8988T (cell line): Measurements from ENCODE around the gene TXNDC17.
"Not testable (repeated sequence)": the region's sequence is repeated elsewhere in the genome, so short reads cannot be mapped to it uniquely, and the experiment has no call there.

Experiments
- DNase-seq: peaks from one replicate; pipeline ENCODE4 v3.0.0; 2011

Gene TXNDC17

DNA sequence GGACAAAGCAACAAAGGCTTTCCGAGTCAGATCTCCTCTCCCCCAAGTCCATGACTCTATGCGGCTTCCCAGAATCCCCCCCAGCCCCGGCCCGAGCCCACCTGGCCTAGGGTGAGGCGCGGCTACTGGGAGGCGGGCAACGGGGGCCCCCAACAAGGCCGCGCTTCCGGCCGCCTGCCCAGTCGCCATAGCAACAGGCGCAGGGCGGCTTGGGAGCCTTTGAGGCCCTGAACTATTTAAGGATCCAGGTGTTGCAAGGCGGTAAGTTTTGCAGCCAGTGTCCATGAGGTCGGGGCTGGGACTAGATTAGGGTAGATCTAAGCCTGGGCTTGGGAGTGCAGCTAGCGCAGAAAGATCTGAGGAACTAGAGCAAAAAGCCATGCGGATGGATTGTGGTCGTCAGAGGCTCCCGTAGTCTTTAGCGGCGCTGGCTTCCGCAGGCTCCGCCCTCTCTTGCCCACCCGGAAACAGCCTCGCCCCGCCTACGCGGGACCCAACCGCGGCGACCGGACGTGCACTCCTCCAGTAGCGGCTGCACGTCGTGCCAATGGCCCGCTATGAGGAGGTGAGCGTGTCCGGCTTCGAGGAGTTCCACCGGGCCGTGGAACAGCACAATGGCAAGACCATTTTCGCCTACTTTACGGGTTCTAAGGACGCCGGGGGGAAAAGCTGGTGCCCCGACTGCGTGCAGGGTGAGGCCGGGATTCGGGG, at the start of gene TXNDC17, which contains the start of gene KIAA0753:
TSS of gene TXNDC17 (plus strand) at position 525 of the 711 bp plus-strand sequence. CDS start at position 548, 23 bp downstream.
TSS of gene KIAA0753 (minus strand) at position 176 of the 711 bp plus-strand sequence. CDS start 5,608 bp downstream, outside the sequence.
- DNase-seq, result no peak

DNA sequence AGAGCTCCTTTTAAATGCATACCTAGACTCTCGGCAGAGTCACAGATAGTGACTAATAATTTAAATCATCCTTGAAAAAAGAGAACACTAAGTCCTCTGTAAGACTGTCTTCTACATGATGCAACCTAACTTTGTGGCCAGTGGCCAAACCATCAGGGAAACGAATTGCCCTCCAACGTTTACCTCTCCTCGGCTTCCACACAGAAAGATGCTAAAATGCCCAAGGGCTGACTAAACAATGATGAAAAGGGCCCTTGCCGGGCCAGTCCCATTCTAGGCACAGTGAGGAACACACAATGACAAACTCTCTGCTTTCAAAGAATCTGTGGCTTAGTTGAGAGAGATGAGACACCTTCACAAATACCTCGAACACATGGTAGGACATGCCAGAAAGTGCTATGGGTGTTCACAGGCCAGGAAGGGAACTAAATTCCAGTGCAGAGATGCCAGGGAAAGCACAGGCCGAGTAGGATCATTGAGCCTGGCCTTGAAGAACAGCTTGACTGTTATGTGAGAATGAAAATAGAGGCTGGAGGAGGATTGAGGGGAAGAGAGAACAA, 49.2 kb upstream of the TXNDC17 start:
- no peak for DNase-seq

DNA sequence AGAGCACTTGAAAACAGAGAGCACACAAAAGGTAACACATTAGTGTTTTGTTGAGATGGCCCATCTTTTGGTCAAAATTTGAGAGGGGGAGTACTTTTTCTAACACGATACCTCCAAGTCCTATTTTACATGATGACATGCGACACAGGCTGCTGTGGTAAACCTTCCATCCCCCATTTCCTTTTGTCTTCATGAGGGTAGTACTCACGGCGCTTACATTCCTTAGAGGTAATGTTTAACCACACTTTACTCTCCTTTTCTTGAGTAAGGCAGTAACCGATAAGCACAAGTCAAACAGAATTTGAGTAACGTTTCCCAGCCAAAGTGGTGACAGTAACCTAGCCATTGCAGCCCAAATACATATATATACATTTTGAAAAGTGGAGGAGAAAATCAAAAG, 48.7 kb upstream of the TXNDC17 start:
- no peak for DNase-seq

DNA sequence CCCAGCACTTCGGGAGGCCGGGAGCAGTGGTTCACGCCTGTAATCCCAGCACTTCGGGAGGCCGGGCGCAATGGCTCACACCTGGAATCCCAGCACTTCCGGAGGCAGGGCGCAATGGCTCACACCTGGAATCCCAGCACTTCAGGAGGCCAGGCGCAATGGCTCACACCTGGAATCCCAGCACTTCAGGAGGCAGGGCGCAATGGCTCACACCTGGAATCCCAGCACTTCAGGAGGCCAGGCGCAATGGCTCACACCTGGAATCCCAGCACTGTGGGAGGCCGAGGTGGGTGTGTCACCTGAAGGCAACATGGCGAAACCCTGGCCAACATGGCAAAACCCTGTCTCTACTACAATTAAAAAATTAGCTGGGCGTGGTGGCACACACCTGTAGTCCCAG, 47.5 kb upstream of the TXNDC17 start:
- DNase-seq, result not testable (repeated sequence)

DNA sequence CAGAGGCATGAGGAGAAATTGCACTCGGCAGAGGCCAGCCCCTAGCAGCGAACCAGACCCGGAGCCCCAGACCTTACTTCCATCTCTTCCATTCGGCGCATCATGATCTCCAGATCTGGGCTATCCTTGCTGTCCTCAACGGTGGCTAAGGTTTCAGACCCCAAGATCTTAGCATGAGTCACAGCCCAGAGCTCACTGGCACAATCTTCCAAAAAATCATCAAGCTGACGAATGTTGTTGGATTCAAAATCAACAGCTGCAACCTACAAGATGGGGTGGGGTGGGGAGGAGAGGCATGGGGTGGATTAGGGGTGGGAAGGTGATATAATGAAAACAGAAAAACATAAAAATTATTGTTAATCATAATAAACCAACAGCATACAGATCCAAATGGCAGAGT, 44.8 kb upstream of the TXNDC17 start:
- DNase-seq, result no peak

DNA sequence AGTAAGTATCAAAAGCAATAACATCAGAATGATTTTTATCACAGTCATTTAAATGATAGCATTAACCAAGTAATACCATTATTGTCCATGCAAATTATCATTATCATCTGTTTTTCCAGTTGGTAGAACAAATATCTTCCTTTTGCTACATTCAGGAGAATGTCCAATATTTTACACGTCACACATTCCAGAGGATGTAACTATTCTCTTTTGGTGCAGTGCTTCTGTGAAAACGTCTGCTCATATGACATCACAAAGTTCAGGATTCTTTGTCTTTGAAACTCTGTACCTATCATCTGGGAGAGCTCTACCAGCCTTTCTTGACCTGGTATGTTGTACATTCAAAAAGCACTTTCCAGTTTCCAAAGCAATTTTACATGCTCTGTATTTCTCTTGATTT, 44.3 kb upstream of the TXNDC17 start:
- no peak for DNase-seq

DNA sequence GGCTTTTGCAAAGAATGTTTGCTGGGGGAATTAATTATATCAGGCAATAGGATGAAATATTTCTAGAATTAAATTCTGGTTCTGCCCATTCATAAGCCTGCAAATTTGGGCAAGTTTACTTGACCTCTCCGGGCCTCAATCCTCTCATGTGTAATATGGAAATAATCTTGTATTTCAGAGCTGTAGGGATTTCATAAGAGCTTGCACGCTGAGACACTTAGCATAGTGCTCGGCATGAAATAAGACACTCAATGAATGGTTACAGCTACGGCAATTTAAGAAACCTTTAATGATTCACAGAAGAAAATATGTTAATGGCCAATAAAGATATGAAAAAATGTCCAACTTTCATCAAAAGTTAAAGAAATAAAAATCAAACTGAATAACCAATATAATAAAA, 43.9 kb upstream of the TXNDC17 start:
- DNase-seq, result no peak

DNA sequence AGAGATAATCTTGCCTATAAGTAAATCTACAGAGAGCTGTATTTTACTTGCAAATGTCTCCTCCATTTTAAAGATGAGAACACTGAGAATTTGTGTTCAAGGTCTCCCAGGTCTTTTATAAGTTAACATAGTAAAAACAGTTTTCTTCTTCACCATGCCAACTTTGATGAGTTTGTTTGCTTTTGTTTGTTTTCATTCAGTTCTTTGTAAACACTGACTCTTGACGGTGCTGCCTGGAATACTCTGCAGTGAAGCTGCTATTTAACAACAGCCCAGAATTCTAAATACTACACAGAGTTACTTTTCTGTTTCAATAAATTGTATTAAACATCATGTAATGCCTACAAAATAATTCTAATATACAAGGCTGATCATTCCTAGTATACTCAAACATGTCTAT, 43.1 kb upstream of the TXNDC17 start:
- no peak for DNase-seq

DNA sequence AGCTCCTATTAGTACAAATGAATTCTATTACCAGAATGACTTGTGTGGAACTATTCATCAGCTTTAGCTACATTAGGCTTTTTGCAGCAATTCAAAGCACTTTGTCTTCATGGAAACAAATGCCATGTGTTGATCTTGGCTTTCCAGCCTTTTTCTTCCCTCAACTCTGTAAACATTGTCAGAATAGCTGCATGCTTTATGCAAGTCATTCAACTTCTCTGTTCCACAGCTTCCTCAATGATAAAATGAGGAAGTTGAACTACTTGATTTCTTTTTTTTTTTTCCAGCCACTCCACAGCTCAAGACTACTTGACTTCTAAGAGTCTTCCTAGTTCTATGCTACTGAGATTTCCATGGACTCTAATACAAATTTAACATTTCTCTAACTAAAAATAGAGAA, 41.5 kb upstream of the TXNDC17 start:
- DNase-seq, result no peak

DNA sequence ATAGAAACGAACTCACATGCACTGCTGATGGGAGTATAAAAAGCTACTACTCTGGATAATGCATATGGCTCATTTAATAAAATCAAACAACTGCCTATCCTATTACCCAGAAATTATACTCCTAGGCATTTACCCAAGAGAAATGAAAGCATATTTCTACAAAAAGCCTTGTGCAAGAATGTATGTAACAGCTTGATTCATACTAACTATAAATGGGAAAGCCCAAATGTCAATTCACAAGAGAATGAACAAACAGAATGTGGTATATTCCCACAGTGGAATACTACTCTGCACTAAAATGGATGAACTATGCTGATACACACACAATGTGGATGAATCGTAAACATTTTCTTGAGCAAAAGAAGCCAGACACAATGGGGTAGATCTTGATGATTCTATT, 38.7 kb upstream of the TXNDC17 start:
- no peak for DNase-seq

DNA sequence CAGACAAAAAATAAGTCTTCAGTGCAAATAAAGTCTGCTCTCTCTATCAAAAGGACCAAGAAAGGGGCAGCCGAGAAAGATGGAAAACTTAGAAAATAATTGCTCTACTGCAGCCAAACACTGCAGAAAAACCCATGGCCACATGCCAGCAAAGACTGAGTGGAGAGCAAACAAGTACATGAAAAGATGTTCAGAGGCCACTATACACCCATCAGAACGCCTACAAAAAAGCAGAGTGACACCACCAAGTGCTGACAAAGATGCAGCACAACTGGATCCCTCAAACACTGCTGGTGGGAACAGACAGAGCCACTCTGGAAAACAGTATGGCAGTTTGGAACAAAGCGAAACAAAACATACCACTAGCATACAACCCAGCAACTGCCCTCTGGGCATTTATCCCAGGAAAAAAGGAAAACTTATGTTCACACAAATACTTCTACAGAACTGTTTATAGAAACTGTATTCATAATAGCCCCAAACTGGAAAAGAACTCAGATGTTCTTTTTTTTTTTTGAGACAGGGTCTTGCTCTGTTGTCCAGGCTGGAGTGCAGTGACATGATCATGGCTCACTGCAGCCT, 37.0 kb upstream of the TXNDC17 start:
- DNase-seq, result no peak

DNA sequence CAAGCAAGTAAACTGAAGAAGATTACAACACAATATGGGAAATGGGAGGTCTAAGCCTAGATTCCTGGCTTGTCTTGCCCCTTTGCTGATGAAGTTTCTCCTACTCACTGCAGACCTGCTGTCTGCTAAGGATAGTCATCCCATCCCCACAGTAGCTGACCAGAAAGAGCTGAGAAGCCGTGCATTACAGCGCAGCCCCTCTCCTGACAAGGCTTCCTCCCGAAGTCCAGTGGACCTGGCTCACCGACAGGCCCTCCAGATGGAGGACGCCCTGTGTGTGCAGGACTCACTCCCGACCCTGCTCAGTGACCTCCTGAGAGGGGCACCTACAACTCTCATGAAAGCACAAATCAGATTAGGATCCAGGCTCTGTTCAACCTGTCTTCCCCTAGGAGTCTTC, 35.7 kb upstream of the TXNDC17 start:
- DNase-seq, result no peak

DNA sequence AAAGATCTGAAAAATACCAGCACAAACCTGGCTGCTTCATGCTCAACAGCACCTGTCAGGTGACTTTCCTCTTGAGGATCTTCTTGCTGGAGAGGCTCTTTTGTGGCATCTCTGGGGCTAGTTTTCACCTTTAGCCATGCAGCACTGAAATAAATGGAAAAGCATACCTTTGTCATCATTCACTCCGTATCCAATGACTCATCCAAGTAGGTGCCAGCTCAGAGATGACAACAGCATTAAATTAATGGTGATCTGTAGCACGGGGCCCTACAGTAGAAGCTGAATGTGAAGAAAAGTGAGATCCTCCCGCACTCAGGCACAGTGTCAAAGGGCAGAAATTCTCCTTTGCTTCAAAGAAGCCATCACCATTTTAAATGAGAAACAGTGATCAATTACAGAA, 32.5 kb upstream of the TXNDC17 start:
- DNase-seq, result no peak

DNA sequence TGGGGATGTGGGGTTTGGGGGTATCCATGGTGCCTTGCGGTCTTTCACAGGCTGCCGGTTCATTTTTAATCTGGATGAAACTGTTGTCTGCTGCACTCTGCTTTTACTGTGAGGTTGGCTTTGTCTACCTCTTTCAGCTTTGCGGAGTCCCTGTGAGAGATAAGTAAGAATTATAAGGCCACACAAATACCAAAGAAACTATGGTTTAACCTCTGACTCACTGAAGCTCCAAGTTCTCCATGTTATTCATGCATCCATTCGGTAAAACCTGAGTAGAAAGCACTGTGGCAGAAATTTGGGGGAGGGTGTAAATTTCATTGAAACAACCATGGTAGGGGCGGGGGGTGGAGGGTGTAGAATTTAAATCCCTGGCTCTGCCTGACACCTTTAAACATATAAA, 30.8 kb upstream of the TXNDC17 start:
- no peak for DNase-seq

DNA sequence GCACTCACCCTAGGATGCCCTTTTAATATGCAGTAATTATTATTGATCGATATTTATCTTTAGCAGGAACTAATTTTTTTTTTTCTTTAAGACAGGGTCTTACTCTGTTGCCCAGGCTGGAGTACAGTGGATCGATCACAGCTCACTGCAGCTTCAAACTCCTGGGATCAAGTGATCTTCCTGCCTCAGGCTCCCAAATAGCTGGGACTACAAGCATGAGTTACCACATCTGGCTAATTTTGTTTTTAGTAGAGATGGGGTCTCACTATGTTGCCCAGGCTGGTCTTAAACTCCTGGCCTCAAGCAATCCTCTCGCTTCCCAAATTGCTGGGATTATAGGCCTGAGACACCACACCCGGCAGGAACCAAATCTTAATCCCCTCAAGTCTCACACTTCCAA, 29.6 kb upstream of the TXNDC17 start:
- no peak for DNase-seq

DNA sequence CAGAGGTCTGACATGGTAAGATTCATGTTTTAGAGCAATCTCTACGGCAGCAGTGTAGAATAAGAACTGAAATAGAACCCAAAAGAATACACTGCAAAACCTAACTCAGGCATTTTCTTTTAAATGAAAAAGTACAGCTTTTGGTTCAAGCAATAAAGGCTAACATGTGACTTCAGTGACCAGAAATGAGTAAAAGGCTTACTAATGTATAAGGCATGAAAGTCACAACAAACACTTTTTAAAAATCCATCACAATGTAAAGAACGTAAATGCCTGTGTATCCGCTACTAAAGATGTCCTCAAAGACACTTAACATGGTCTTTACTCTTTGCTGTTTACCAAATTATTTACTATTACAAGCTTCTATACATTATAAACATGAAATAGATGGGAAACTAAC, 16.9 kb upstream of the TXNDC17 start:
- no peak for DNase-seq

DNA sequence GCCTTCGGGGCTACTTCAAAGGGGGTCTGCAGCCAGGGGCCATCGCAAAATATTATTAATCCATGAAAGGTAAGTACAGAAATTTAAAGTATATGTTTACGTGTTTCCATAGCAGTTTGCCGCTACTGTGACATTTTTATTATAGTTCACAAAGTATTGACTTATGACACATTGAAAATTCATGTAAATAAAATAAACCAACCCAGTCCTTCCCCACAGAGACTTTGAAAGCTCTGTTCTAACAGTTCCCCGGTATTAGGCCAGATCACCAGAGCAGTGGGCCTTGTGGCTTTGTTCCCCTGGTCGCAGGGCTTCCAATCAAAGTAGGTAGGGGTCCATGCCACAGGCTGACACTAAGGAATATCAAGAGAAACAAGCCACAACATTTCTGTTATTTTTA, 14.2 kb upstream of the TXNDC17 start:
- no peak for DNase-seq

DNA sequence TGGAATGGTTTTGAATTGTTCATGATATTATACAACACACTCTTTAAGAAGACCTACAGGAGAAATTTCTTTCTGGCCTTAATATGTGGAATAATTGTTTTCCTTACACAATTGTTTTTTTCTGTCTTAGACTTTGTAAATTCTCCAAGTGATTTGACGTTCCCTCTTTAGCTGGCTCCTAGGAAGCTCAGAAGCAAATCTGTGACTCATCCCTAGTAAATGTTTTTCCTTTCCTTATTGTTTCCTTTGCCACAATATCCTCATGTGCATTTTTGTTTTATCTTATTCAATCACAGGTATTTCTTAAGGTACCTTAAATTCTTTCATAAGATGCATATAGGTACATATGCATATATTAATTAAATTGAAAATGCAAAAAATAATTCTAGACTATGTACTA, 13.8 kb upstream of the TXNDC17 start:
- DNase-seq, result no peak

DNA sequence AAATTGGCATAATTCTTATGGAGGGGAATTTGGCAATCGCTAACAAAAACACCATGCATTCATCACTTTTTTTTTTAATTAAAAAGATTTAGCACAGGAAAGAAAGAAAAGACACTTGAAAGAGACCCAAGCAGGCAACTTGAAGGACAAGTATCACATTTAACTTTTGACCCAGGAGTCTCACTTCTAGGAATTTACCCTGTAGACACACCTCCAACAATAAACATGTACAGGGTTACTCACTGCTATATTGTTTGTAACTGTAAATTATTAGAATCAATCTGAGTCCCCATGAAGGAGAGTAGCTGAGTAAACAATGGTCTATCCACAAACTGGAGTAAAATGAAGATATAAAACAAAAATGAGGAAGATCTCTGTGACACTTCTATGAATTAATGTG, 10.5 kb upstream of the TXNDC17 start:
- no peak for DNase-seq

DNA sequence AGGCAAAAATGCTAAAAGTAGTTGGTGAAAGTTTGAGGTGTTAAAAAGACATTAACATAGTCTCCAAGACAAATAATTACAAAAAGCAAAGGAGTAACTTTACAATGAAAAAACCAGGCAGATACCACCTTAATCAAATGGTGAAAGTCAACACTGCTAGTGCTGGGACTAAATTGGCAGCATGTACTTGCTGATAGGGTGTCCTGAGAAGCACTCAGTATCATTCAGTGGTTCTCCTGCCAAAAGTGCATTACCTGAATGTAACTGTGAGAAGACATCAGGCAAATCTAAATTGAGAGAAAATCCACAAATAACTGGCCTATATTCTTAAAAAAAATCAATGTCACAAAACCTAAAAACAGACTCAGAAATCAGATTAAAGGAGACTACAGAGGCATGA, 8.3 kb upstream of the TXNDC17 start:
- DNase-seq, result no peak

DNA sequence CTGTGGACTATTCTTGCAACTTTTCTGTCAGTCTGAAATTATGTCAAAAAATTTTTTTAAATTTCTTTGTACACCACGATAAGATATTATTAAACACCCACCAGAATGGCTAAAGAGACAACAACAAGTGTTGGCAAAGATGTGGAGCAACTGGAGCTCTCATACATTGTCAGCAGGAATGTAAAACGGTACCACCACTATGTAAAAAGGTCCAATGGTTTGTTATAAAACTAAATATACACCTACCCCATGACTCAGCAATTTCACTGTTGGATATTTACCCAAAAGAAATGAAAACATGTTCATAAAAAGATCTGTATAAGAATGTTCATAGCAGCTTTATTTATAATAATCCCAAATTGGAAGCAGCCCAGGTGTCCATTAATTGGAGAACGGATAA, 7.6 kb upstream of the TXNDC17 start:
- no peak for DNase-seq

DNA sequence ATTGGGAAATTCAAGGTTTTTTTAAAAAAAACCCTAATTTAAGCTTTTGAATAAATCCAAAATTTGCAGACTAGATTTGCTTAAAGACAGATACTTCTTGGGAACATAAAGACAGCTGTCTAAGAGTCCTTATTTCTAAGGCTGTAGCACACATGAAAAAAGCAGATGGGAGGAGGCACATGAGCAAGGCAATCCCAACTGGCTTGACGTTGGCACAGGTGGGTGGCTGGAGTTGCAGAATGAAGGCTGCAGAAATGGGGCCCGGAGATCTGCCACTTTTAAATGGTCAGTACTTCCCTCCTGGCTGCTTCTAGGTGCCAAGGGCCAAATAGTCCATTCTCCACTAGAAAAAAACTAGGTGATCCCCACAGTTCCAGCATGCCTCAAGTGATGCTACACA, 4.8 kb upstream of the TXNDC17 start:
- DNase-seq, result no peak

DNA sequence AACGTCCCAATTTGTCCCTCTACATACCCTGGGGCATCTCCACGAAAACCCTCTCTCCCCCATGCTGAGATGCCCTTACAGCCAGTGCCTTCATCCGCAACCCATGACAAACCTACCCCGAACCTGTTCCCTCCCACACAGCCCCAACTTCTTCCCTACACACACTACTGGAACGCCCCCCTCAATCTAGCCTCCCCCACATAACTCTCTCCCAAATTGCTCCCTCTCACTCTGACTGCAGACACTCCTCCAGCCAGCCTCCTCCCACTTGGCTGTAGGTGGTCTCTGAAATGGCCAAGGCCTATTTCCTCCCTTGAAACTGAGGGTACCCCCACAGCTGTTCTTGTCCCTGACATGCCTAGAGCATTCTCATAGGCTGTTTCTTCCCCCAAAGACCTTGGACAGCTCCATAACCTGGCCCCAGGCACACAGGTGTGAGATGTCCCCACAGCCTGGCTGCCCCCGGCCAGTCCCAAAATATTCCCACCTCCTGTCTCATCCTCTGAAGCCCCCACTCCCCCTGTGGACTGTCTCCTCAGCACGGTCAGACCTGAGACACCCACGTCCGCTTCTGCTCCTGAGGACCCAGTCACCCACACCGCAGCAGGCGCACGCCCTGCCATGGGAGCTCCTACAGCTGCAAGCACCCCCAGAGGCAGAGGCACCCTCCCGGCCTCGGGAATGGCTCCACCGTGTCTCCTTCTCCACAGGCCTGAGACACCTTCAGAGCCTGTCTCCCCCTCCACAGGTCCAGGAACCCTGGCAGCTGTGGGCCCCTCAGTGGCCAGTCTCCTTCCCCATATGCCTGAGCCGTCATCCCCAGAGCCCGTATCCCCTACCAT, 4.0 kb upstream of the TXNDC17 start:
- DNase-seq, result no peak

DNA sequence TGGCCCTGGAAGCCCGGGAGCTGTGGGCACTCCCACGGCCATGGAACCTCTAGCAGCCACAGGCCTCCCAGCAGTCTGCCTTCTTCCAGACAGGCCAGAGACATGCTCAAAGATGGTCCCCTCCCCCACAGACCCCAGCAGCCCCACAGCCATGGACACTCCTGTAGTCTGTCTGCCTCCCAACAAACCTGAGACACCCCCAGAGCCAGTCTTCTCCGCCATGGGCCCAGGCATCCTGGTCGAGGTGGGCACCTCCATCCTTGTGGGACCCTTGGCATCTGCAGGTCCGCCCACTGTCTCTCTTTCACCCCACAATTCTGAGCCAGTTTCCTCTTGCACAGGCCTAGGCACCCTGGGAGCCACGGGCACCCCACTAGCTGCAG, 3.4 kb upstream of the TXNDC17 start:
- no peak for DNase-seq
